ENCODE measurements around the gene KLHL1. TPM values are rescaled to one million over a fixed set of nuclear protein-coding genes. Genes with fewer than 3 reads are reported as not detected.

KLHL1 gene
- total RNA-seq, 1 donor from 2014 or later = not detected

GRCh38 chr13:69657676-69658075 lies 450.6 kb downstream of the KLHL1 start:
- Mint-ChIP-seq H3K36me3 (ENCODE audit: low read depth) (no peaks in the 10 kb centered on the region), H3K27ac (no peak overlapping the region), H3K4me3 (no peak overlapping the region), H3K9me3 (peaks cover 4% of the 10 kb centered on the region), H3K4me1 (no peaks in the 10 kb centered on the region), H3K27me3 (no peaks in the 10 kb centered on the region)
- intact Hi-C loops (cut with micrococcal nuclease) = no loop called here
- DNase-seq = no peak

- no peak overlapping the region for H3K27ac Mint-ChIP-seq
- no peaks in the 10 kb centered on the region for H3K4me1 Mint-ChIP-seq
- H3K27me3 Mint-ChIP-seq = no peaks in the 10 kb centered on the region
- H3K36me3 Mint-ChIP-seq (ENCODE audit: low read depth) = no peaks in the 10 kb centered on the region
- no peak for DNase-seq
- H3K4me3 Mint-ChIP-seq = no peak overlapping the region
- peaks cover 7% of the 10 kb centered on the region for H3K9me3 Mint-ChIP-seq
- intact Hi-C loops (cut with micrococcal nuclease) = no loop called here
Observed at GRCh38 chr13:69654392-69654791, 453.9 kb downstream of the KLHL1 start.

Other genes starting within 250 kb of the KLHL1 start
- not detected in 2 replicates for gene ATXN8OS, start 626 bp downstream of the KLHL1 start, total RNA-seq